ENCODE results near the gene HDGFL3.

GRCh38 chr15:83094583-83094982 is 113.0 kb downstream of the HDGFL3 start:
- no peak for TF ChIP-seq POLR2AphosphoS5 (IDR thresholded peaks at IDR 0.05)
- TF ChIP-seq POLR2A (IDR thresholded peaks at IDR 0.05) = no peak
- TF ChIP-seq, protein P1, sequence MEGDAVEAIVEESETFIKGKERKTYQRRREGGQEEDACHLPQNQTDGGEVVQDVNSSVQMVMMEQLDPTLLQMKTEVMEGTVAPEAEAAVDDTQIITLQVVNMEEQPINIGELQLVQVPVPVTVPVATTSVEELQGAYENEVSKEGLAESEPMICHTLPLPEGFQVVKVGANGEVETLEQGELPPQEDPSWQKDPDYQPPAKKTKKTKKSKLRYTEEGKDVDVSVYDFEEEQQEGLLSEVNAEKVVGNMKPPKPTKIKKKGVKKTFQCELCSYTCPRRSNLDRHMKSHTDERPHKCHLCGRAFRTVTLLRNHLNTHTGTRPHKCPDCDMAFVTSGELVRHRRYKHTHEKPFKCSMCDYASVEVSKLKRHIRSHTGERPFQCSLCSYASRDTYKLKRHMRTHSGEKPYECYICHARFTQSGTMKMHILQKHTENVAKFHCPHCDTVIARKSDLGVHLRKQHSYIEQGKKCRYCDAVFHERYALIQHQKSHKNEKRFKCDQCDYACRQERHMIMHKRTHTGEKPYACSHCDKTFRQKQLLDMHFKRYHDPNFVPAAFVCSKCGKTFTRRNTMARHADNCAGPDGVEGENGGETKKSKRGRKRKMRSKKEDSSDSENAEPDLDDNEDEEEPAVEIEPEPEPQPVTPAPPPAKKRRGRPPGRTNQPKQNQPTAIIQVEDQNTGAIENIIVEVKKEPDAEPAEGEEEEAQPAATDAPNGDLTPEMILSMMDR (IDR thresholded peaks at IDR 0.05) = no peak

Data from sigmoid colon (tissue), 4 donors.